HG03521 (cell line): Measurements from ENCODE around the gene ADAMTS15.

Experiments used
- ATAC-seq: cut with Tn5 transposase; IDR thresholded peaks from one replicate; pipeline ENCODE4 v1.9.1; 2021; ENCODE audit warnings: mild to moderate bottlenecking, moderate library complexity; ENCODE audit not compliant: unreplicated experiment

The ADAMTS15 gene

GRCh38 chr11:130448416-130449309 is at the start of gene ADAMTS15:
Gene ADAMTS15 (plus strand): TSS chr11:130448645. CDS start chr11:130448974, 329 bp downstream.
- ATAC-seq: no peak

GRCh38 chr11:130399196-130399595 is 49.2 kb upstream of the ADAMTS15 start:
- no peak for ATAC-seq

GRCh38 chr11:130400781-130401483 is 47.5 kb upstream of the ADAMTS15 start:
- no peak for ATAC-seq

GRCh38 chr11:130402570-130402969 is 45.9 kb upstream of the ADAMTS15 start:
- ATAC-seq: no peak

- no peak for ATAC-seq
Observed at GRCh38 chr11:130403271-130403804, 45.1 kb upstream of the ADAMTS15 start.

GRCh38 chr11:130403967-130404366 is 44.5 kb upstream of the ADAMTS15 start:
- ATAC-seq: no peak

GRCh38 chr11:130404727-130405126 is 43.7 kb upstream of the ADAMTS15 start:
- ATAC-seq: no peak

- no peak for ATAC-seq
Observed at GRCh38 chr11:130405428-130405827, 43.0 kb upstream of the ADAMTS15 start.

GRCh38 chr11:130407978-130408377 is 40.5 kb upstream of the ADAMTS15 start:
- ATAC-seq: no peak

GRCh38 chr11:130408401-130408890 is 40.0 kb upstream of the ADAMTS15 start:
- ATAC-seq: no peak

GRCh38 chr11:130408901-130409300 is 39.5 kb upstream of the ADAMTS15 start:
- ATAC-seq: no peak

GRCh38 chr11:130409594-130410388 is 38.7 kb upstream of the ADAMTS15 start:
- no peak for ATAC-seq

- ATAC-seq: no peak
Observed at GRCh38 chr11:130411223-130411622, 37.2 kb upstream of the ADAMTS15 start.

- no peak for ATAC-seq
Observed at GRCh38 chr11:130413405-130414106, 34.9 kb upstream of the ADAMTS15 start.

GRCh38 chr11:130414107-130415080 is 34.1 kb upstream of the ADAMTS15 start:
- no peak for ATAC-seq

- ATAC-seq: no peak
Observed at GRCh38 chr11:130415731-130416529, 32.5 kb upstream of the ADAMTS15 start.

GRCh38 chr11:130416530-130416882 is 31.9 kb upstream of the ADAMTS15 start:
- ATAC-seq: no peak

GRCh38 chr11:130416906-130417305 is 31.5 kb upstream of the ADAMTS15 start:
- no peak for ATAC-seq
